H9 (cell line): ENCODE results near the gene SEMA5A. TPM values are rescaled to one million over a fixed set of nuclear protein-coding genes. Genes with fewer than 3 reads are reported as not detected.

Experiments used
- DNase-seq: peaks from one replicate; pipeline ENCODE4 v3.0.0-alpha.2; 2017
- H2AFZ ChIP-seq: one replicate; pipeline ENCODE4 v1.6.1; 2013; ENCODE audit warnings: mild to moderate bottlenecking, low read length, control low read depth, moderate library complexity
- H2AK5ac ChIP-seq: 2 replicates; pipeline ENCODE4 v1.6.1; 2013; ENCODE audit warnings: low read length, control low read depth, mixed read lengths; ENCODE audit not compliant: insufficient read length
- H2BK120ac ChIP-seq: one replicate; pipeline ENCODE4 v1.6.1; 2013; ENCODE audit warnings: low read depth, mild to moderate bottlenecking, low read length, control low read depth, inconsistent platforms; ENCODE audit not compliant: poor library complexity, severe bottlenecking
- H2BK12ac ChIP-seq: 2 replicates; pipeline ENCODE4 v1.6.1; 2013; ENCODE audit warnings: low read length, control low read depth, mixed read lengths, low read depth; ENCODE audit not compliant: insufficient read length
- H2BK15ac ChIP-seq: 2 replicates; pipeline ENCODE4 v1.6.1; 2013; ENCODE audit warnings: low read depth, low read length, control low read depth
- H2BK20ac ChIP-seq: one replicate; pipeline ENCODE4 v1.6.1; 2013; ENCODE audit warnings: low read depth, mild to moderate bottlenecking, low read length, control low read depth, inconsistent platforms; ENCODE audit not compliant: poor library complexity, severe bottlenecking
- H2BK5ac ChIP-seq: 2 replicates; pipeline ENCODE4 v1.6.1; 2013; ENCODE audit warnings: low read length, control low read depth, mixed read lengths; ENCODE audit not compliant: insufficient read length
- H3K14ac ChIP-seq: 2 replicates; pipeline ENCODE4 v1.6.1; 2013; ENCODE audit warnings: low read length, control low read depth; ENCODE audit not compliant: insufficient read depth
- H3K18ac ChIP-seq: 2 replicates; pipeline ENCODE4 v1.6.1; 2013; ENCODE audit warnings: low read depth, mild to moderate bottlenecking, mixed read lengths, low read length, control low read depth; ENCODE audit not compliant: insufficient read length
- H3K23ac ChIP-seq: 2 replicates; pipeline ENCODE4 v1.6.1; 2013; ENCODE audit warnings: low read length, control low read depth, mixed read lengths, low read depth; ENCODE audit not compliant: insufficient read length
- H3K23me2 ChIP-seq: 2 replicates; pipeline ENCODE4 v1.6.1; 2013; ENCODE audit warnings: low read depth, mild to moderate bottlenecking, mixed read lengths, low read length, control low read depth; ENCODE audit not compliant: insufficient read length, poor library complexity, severe bottlenecking
- H3K27ac ChIP-seq: 2 replicates; pipeline ENCODE4 v1.5.1; 2013; ENCODE audit warnings: low read length, control low read depth, mixed read lengths, low read depth; ENCODE audit not compliant: insufficient read length
- H3K27me3 ChIP-seq: 2 replicates; pipeline ENCODE4 v1.6.1; 2013; ENCODE audit warnings: low read length, control low read depth, inconsistent platforms; ENCODE audit not compliant: insufficient read depth
- H3K4ac ChIP-seq: 2 replicates; pipeline ENCODE4 v1.6.1; 2013; ENCODE audit warnings: low read depth, mild to moderate bottlenecking, control low read depth, inconsistent platforms, low read length, moderate library complexity
- H3K4me1 ChIP-seq: 2 replicates; pipeline ENCODE4 v1.6.1; 2013; ENCODE audit warnings: low read length, control low read depth, inconsistent platforms; ENCODE audit not compliant: insufficient read depth
- H3K4me2 ChIP-seq: 2 replicates; pipeline ENCODE4 v1.6.1; 2013; ENCODE audit warnings: low read length, control low read depth, mixed read lengths; ENCODE audit not compliant: insufficient read length, insufficient read depth
- H3K56ac ChIP-seq: 2 replicates; pipeline ENCODE4 v1.6.1; 2013; ENCODE audit warnings: low read depth, mild to moderate bottlenecking, mixed read lengths, low read length, control low read depth; ENCODE audit not compliant: insufficient read length
- H3K79me1 ChIP-seq: 2 replicates; pipeline ENCODE4 v1.6.1; 2013; ENCODE audit warnings: low read depth, mild to moderate bottlenecking, moderate library complexity, low read length, control low read depth, inconsistent platforms; ENCODE audit not compliant: insufficient read depth, poor library complexity, severe bottlenecking
- H3K79me2 ChIP-seq: 2 replicates; pipeline ENCODE4 v1.6.1; 2013; ENCODE audit warnings: low read length, control low read depth, inconsistent platforms; ENCODE audit not compliant: insufficient read depth
- H3K9ac ChIP-seq: 2 replicates; pipeline ENCODE4 v1.6.1; 2013; ENCODE audit warnings: low read length, control low read depth, mixed read lengths; ENCODE audit not compliant: insufficient read length; ENCODE audit errors: extremely low read depth
- H3K9me3 ChIP-seq: one replicate; pipeline ENCODE4 v1.6.1; 2013; ENCODE audit warnings: low read depth, low read length, inconsistent platforms; ENCODE audit not compliant: control insufficient read depth
- H3T11ph ChIP-seq: one replicate; pipeline ENCODE4 v1.6.1; 2013; ENCODE audit warnings: mild to moderate bottlenecking, low read length, control low read depth, inconsistent platforms
- H4K20me1 ChIP-seq: one replicate; pipeline ENCODE4 v1.6.1; 2013; ENCODE audit not compliant: control insufficient read depth, insufficient read length, insufficient read depth
- H4K5ac ChIP-seq: 2 replicates; pipeline ENCODE4 v1.6.1; 2013; ENCODE audit warnings: low read depth, mild to moderate bottlenecking, mixed read lengths, low read length, control low read depth; ENCODE audit not compliant: insufficient read length
- H4K8ac ChIP-seq: replicated peaks from 2 replicates; pipeline ENCODE4 v1.6.1; 2013; ENCODE audit warnings: low read length, control low read depth, mixed read lengths, low read depth; ENCODE audit not compliant: insufficient read length
- H4K91ac ChIP-seq: 2 replicates; pipeline ENCODE4 v1.6.1; 2013; ENCODE audit warnings: low read depth, mild to moderate bottlenecking, moderate library complexity, mixed read lengths, low read length, control low read depth; ENCODE audit not compliant: insufficient read length
- H3K27ac Mint-ChIP-seq, 3 experiments: 2 replicates in 2 of 3; 3 replicates in 1 of 3; pipeline ENCODE4 v1.8.0; 2020 to 2021; ENCODE audit warnings: mixed read lengths in 3 of 3, mild to moderate bottlenecking in 1 of 3, moderate library complexity in 1 of 3
- H3K27me3 Mint-ChIP-seq: 2 replicates; pipeline ENCODE4 v1.8.0; 2021; ENCODE audit warnings: low read depth, mild to moderate bottlenecking, moderate library complexity, mixed read lengths
- H3K36me3 Mint-ChIP-seq, 3 experiments: 2 replicates in 2 of 3; 3 replicates in 1 of 3; pipeline ENCODE4 v1.8.0; 2020 to 2021; ENCODE audit warnings: low read depth in 3 of 3, mixed read lengths in 3 of 3; ENCODE audit not compliant: insufficient read depth in 1 of 3
- H3K4me1 Mint-ChIP-seq, 2 experiments: 2 replicates each; pipeline ENCODE4 v1.8.0; 2020; ENCODE audit warnings: mixed read lengths in 2 of 2
- H3K4me3 Mint-ChIP-seq, 2 experiments: 2 replicates in 1 of 2; 3 replicates in 1 of 2; pipeline ENCODE4 v1.8.0; 2020 to 2021; ENCODE audit warnings: mild to moderate bottlenecking in 2 of 2, mixed read lengths in 2 of 2, moderate library complexity in 1 of 2
- H3K9me3 Mint-ChIP-seq, 2 experiments: 2 replicates in 1 of 2; 3 replicates in 1 of 2; pipeline ENCODE4 v1.8.0; 2020; ENCODE audit warnings: mild to moderate bottlenecking in 2 of 2, mixed read lengths in 2 of 2, moderate library complexity in 1 of 2
- WGBS: extraction: QIAGEN DNeasy Blood & Tissue Kit; methylation state at CpG from one replicate; pipeline ENCODE4 v1.1.7; 2013; ENCODE audit warnings: missing lambda C conversion rate, low lambda C conversion rate, mixed read lengths; ENCODE audit not compliant: insufficient read length; ENCODE audit errors: extremely low coverage; 5-methylcytosine and 5-hydroxymethylcytosine counted together
- total RNA-seq: library from RNA; stranded (reverse); gene quantifications from 2 replicates; pipeline ENCODE4 v1.2.1, GENCODE V29; 2021
- TF ChIP-seq, protein P1 (sequence below): fragments of 200-600 bp; sonication (generic); conservative IDR thresholded peaks from 3 replicates; pipeline ENCODE4 v1.8.0; 2021; ENCODE audit warnings: antibody characterized with exemption, mild to moderate bottlenecking

SEMA5A gene
- total RNA-seq, 1 experiment from 2014 or later, result 4.3 TPM

DNA sequence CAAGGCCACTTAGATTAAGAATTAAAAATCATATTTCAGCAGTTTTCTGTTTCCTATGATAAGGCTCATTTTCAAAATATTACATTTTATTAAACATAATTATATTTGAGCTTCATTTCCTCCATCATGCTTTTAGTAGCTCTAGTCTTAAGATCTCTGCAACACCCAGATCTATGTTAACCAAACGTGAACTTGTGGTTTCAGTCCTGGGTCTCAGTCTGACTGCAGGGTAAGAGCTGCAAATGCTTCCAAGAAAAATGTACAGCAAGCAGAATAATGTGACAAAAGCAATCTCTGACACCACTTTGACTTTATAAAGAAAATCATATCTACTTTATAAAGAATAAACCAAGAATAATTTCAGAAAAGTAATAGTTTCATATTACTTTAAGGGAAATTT, 512.4 kb downstream of the SEMA5A start:
- Histone ChIP-seq H4K8ac (no peak overlapping the region), H3K4me2 (no peak overlapping the region), H3K18ac (no peak overlapping the region), H3K79me2 (no peaks in the 10 kb centered on the region), H3K14ac (no peak overlapping the region), H2BK12ac (no peak overlapping the region), H3K56ac (no peak overlapping the region), H2AFZ (no peak overlapping the region), H3K4me1 (no peaks in the 10 kb centered on the region; the same call in 1 of the 2 replicates), H3K9me3 (no peaks in the 10 kb centered on the region), H2BK5ac (no peak overlapping the region), H2BK20ac (no peak overlapping the region), H3K9ac (no peak overlapping the region), H2BK15ac (no peak overlapping the region), H3T11ph (no peak overlapping the region), H2AK5ac (no peak overlapping the region), H3K27ac (no peak overlapping the region), H4K20me1 (no peaks in the 10 kb centered on the region), H3K27me3 (no peaks in the 10 kb centered on the region), H3K79me1 (no peaks in the 10 kb centered on the region), H4K91ac (no peak overlapping the region), H3K23me2 (no peaks in the 10 kb centered on the region), H4K5ac (no peak overlapping the region), H3K23ac (no peak overlapping the region), H2BK120ac (no peak overlapping the region), H3K4ac (no peak overlapping the region)
- H3K4me1 Mint-ChIP-seq, result peaks cover 4 to 6% of the 10 kb centered on the region in 2 experiments; a peak in 2 of 4 replicates
- no peaks in the 10 kb centered on the region; a peak in 2 of 5 replicates for H3K9me3 Mint-ChIP-seq
- H3K4me3 Mint-ChIP-seq, result no peak overlapping the region
- WGBS, result no CpG with 5 or more reads among the region's 1 CpG
- peaks cover 23% of the 10 kb centered on the region for H3K27me3 Mint-ChIP-seq
- H3K27ac Mint-ChIP-seq, result no peak overlapping the region
- H3K36me3 Mint-ChIP-seq, result no peaks in the 10 kb centered on the region
- DNase-seq, result no peak
- TF ChIP-seq, protein P1, sequence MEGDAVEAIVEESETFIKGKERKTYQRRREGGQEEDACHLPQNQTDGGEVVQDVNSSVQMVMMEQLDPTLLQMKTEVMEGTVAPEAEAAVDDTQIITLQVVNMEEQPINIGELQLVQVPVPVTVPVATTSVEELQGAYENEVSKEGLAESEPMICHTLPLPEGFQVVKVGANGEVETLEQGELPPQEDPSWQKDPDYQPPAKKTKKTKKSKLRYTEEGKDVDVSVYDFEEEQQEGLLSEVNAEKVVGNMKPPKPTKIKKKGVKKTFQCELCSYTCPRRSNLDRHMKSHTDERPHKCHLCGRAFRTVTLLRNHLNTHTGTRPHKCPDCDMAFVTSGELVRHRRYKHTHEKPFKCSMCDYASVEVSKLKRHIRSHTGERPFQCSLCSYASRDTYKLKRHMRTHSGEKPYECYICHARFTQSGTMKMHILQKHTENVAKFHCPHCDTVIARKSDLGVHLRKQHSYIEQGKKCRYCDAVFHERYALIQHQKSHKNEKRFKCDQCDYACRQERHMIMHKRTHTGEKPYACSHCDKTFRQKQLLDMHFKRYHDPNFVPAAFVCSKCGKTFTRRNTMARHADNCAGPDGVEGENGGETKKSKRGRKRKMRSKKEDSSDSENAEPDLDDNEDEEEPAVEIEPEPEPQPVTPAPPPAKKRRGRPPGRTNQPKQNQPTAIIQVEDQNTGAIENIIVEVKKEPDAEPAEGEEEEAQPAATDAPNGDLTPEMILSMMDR, result no peak
